GM19438 (cell line): Measurements from ENCODE around the gene AURKB.
"Not testable (repeated sequence)": the region's sequence is repeated elsewhere in the genome, so short reads cannot be mapped to it uniquely, and the experiment has no call there.

Source experiments
- ATAC-seq: cut with Tn5 transposase; IDR thresholded peaks from one replicate; pipeline ENCODE4 v1.9.1; 2021; ENCODE audit warnings: low read depth; ENCODE audit not compliant: unreplicated experiment

AURKB gene

DNA sequence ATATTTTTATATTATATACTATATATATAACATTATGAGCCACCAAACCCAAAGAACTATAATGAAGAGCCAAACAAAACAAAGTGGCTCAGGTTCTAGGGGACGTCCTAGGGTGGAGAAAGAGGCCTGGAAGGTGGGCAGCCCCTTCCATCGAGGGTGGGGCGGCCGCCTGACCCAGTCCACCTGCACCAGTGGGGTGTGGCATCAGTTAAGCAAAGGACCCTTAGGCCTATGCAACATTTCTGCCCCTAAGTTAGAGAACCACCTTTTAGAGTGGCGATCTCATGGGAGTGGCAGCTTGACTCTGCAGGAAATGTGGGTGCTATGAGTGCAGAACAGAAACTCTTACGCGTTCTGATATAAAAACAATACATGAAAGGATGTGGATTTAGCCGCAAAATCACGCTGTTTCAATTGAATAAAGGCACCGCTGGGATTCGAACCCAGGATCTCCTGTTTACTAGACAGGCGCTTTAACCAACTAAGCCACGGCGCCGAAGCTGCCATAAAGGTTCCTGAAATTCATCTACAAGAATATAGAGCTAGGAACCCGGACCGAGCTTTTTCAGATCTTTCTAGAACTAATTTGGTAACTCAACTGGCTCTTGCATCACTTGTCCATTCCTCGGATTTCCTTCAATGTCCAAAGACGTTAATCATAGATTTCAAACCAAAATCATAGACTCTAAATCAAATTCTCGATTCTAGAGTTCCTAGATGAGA lies 15.6 kb upstream of the AURKB start:
- no peak for ATAC-seq

DNA sequence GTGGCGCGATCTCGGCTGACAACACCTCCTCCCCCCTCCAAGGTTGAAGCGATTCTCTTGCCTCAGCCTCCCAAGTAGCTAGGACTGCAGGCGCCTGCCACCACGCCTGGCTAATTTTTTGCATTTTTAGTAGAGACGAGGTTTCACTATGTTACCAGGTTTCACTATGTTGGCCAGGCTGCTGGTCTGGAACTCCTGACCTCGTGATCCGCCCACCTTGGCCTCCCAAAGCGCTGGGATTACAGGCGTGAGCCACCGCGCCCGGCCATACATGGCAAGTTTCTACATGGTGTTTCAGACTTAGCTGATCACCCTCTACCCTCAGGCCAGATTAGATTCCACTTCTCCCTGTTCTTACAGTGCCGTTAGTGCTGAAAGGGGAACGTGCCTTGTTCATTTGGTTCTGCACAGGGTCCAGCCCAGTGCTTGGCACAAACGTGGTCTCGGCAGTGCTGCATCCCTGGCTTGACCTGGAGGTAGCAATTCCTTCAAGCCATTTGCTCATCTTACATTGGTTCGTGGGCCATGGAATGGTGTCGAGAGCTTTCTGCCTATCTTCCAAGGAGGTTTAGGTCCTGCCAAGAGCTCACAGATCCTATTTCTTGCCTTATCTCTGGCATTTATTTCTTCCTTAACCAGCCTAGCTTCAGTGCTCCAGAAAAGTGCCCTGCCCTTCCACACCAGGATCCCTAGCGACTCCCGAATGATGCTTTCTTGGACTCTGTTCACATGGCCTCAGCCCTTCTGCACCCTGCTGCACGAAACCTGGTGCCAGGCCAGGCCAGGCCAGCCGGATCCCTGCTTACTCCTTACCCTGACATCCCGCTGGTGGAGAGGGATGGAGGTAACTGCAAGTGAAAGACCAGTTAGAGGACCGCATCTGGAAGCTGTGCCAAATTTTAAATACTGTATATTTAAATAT lies 14.8 kb upstream of the AURKB start:
- no peak for ATAC-seq

DNA sequence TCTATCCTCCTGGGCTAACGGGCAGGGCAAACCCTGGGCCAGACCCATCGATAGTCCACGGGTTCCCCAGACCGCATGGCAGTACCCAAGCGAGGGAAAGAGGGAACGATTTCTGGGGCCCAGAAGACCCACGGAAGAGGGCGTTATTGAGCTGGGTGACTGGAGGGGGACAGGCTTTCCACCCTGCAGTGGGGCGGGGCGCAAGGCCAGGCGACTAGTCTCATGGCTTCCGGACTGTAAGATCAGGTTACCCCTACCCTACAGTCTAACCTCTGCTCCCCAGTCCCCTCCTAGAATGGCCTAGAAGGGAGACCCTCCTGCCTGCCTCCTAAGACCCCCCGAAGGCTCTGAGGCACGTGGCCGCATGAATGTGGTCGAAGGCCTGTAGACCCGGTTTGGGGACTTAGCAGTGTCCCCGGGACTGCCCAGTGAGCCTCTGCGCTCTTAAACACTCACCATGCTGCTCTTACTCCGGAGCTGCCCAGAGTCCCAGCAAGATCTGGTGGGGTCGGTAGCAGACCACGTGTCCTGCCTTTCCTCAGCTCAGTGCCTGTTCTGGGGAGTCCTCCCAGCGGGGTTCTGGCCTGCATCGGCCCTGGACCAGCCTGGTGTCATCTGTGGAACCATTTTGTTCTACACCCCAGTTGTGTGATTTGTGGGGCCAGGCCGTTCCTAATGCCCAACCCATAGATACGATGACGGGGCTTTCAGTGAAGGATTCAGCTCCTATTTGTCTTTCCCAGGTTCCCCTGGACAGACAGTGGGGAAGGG lies 13.2 kb upstream of the AURKB start:
- ATAC-seq: peak; percentile 5

DNA sequence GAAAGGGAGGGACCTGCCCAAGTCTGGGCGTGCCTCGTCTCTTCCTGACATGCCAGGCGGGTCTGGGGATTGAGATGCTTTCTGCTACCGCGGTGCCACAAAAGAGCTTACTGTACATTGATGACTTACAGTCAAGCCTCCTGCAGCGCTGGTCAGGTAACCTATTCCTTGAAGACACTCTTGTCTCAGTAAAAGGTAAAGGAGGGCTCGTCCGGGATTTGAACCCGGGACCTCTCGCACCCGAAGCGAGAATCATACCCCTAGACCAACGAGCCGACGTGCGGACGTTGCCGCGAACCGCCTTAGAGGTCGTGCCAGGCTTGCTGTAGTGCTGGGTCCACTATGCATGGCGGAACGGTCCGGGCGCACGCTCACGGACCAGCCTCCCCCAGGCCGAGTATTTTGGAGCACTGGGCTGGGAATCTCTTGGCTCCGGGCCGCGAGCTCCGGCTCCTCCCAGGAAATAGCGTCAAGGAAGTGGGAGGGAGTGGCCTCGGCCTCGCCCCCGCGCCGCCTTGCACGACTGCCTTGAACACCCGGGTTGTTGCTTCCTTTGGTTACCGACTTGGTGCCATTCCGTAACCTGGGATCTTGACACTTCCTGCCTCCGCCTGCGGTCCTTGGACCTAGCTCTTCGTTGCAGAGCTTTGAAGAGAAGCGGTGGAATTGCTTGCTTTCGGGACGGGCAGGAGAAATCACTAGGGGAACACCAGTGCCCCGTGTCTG lies 12.4 kb upstream of the AURKB start:
- ATAC-seq: peak; percentile 36

DNA sequence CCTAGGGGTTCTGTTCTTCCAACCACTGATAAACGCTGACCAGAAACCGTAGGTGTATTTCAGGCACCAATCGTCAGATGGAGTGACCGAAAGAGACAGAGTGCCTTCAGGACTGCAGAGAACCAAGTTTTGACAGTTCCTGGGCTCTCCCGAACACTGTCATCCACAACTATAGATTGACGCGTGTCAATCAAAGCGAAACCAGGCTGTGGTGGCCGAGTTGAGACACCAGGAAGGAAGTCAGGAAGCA lies 11.9 kb upstream of the AURKB start:
- ATAC-seq: peak; percentile 42

- ATAC-seq: peak; percentile 39
These were observed 11.4 kb upstream of the AURKB start for GRCh38 chr17:8221663-8222379.

GRCh38 chr17:8220783-8221662 lies 10.6 kb upstream of the AURKB start:
- no peak for ATAC-seq

GRCh38 chr17:8214000-8214399 lies 3.6 kb upstream of the AURKB start:
- not testable (repeated sequence) for ATAC-seq

GRCh38 chr17:8212312-8213180 lies 2.2 kb upstream of the AURKB start:
- no peak for ATAC-seq

GRCh38 chr17:8210761-8211458 lies 535 bp upstream of the AURKB start:
- no peak for ATAC-seq

DNA sequence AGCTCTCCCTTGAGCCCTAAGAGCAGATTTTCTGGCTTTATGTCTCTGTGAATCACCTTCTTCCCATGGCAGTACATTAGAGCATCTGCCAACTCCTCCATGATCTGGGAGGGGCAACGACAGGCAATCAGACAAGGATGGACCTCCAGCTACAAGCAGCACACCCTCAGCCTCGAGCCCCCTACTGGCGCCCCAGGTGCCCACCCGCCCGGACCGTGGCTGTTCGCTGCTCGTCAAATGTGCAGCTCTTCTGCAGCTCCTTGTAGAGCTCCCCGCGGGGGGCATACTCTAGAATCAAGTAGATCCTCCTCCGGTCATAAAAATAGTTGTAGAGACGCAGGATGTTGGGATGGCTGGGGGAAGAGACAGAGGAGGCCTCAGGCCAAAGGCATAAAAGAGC lies 3.8 kb downstream of the AURKB start:
- no peak for ATAC-seq

- no peak for ATAC-seq
These were observed 5.4 kb downstream of the AURKB start for GRCh38 chr17:8204761-8205555.

DNA sequence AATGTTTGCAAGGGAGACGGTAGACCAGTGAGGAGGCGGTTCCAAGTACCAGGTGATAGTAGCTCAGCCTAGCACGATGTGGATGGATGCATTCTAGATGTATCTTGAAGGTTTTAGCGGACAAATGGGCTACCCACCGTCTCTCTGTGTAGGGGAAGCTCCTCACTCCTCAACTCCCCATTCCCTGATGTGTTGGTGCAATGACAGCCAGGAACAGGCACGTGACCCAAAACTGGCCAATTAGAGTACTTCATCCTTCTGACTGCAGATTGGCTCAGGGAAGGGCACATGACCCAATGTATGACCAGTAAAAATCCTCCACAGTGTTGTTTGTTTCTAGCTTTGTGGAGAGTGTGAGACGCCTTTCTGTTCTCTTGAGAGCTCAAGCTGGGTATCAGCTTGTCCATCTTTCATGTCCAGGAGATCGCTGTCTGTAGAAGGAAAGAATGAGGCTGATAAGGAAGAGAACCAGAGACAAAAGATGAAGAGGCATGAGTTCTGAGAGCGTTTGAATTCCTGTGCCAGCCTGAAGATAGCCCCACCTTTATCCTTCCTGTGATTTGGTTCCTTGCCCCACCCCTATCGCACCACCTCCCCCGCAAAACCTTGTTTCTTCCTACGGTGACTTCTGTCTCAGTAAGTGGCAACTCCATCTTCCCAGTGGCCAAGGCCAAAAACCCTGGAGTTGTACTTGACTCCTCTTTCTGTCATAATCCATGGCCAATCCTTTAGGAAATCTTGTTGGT lies 18.1 kb downstream of the AURKB start:
- ATAC-seq: no peak

- ATAC-seq: no peak
These were observed 19.9 kb downstream of the AURKB start for GRCh38 chr17:8190506-8190905.

GRCh38 chr17:8189711-8190477 lies 20.5 kb downstream of the AURKB start, which contains the start of gene BORCS6:
BORCS6 (minus strand) TSS chr17:8190180; CDS start chr17:8190140, 40 bp downstream.
- ATAC-seq: peak; percentile 51
